HEK293T (cell line): ENCODE data around the gene PROM2.

Experiments
- ARNT ChIP-seq: fragments of 450-650 bp; IDR thresholded peaks from 2 replicates; pipeline ENCODE4 v1.6.1; 2017; ENCODE audit warnings: mild to moderate bottlenecking
- BHLHE40 ChIP-seq: fragments of 450-650 bp; IDR thresholded peaks from 2 replicates; pipeline ENCODE4 v1.6.1; 2016; ENCODE audit warnings: mild to moderate bottlenecking, moderate library complexity, borderline replicate concordance
- CTBP1 ChIP-seq: fragments of 450-650 bp; IDR thresholded peaks from 2 replicates; pipeline ENCODE4 v1.6.1; 2016; ENCODE audit warnings: borderline replicate concordance
- ELF4 ChIP-seq: fragments of 450-650 bp; IDR thresholded peaks from 2 replicates; pipeline ENCODE4 v1.6.1; 2017; ENCODE audit warnings: antibody characterized with exemption
- FOXA1 ChIP-seq: fragments of 450-650 bp; IDR thresholded peaks from 2 replicates; pipeline ENCODE4 v1.6.1; 2016; ENCODE audit warnings: mild to moderate bottlenecking
- FOXK2 ChIP-seq: fragments of 450-650 bp; IDR thresholded peaks from 2 replicates; pipeline ENCODE4 v1.6.1; 2016; ENCODE audit warnings: mild to moderate bottlenecking
- FOXM1 ChIP-seq: fragments of 450-650 bp; IDR thresholded peaks from 2 replicates; pipeline ENCODE4 v1.6.1; 2017; ENCODE audit warnings: mild to moderate bottlenecking, borderline replicate concordance
- HDGF ChIP-seq: fragments of 450-650 bp; IDR thresholded peaks from 2 replicates; pipeline ENCODE4 v1.6.1; 2017; ENCODE audit warnings: antibody characterized with exemption, borderline replicate concordance
- L3MBTL2 ChIP-seq: fragments of 450-650 bp; conservative IDR thresholded peaks from 2 replicates; pipeline ENCODE4 v1.6.1; 2016; ENCODE audit warnings: mild to moderate bottlenecking
- NFRKB ChIP-seq: fragments of 450-650 bp; IDR thresholded peaks from 2 replicates; pipeline ENCODE4 v1.6.1; 2016; ENCODE audit warnings: mild to moderate bottlenecking, moderate library complexity
- SP1 ChIP-seq: fragments of 450-650 bp; IDR thresholded peaks from 2 replicates; pipeline ENCODE4 v1.6.1; 2017
- TARDBP ChIP-seq: fragments of 450-650 bp; IDR thresholded peaks from 2 replicates; pipeline ENCODE4 v1.6.1; 2016
- ZNF384 ChIP-seq: fragments of 450-650 bp; IDR thresholded peaks from 2 replicates; pipeline ENCODE4 v1.6.1; 2016

DNA sequence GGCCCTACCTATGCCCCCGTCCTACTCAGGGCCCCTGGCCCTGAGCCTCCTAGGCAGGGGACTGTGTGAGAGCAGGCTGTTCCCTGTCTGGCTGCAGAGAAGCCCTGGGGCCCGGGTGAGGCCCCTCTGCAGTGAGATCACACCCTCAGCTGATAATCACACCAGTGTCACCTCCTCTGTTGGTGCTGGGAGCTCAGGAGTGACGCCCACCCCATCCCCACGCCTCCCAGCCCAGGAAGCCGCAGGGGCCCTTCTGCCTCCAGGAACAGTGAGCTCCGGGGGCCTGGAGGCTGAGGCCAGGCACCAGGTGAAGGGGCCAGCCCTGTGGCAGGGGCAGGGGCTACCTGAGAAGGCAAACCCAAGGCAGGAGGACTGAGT lies 42.9 kb downstream of the PROM2 start:
- TF ChIP-seq L3MBTL2 (no peak), BHLHE40 (no peak), CTBP1 (no peak), FOXM1 (no peak), SP1 (no peak), FOXK2 (no peak), ELF4 (no peak), ARNT (no peak), ZNF384 (no peak), FOXA1 (no peak), TARDBP (no peak), NFRKB (no peak), HDGF (no peak)
